ENCODE results near the gene ISG20L2. TPM values are rescaled to one million over a fixed set of nuclear protein-coding genes. Genes with fewer than 3 reads are reported as not detected.

Gene ISG20L2
- total and polyA plus RNA-seq, 2 donors (not counting 3 experiments of a cell fraction or from before 2014, with no cell fraction given) = 33.2 to 35.3 TPM

DNA sequence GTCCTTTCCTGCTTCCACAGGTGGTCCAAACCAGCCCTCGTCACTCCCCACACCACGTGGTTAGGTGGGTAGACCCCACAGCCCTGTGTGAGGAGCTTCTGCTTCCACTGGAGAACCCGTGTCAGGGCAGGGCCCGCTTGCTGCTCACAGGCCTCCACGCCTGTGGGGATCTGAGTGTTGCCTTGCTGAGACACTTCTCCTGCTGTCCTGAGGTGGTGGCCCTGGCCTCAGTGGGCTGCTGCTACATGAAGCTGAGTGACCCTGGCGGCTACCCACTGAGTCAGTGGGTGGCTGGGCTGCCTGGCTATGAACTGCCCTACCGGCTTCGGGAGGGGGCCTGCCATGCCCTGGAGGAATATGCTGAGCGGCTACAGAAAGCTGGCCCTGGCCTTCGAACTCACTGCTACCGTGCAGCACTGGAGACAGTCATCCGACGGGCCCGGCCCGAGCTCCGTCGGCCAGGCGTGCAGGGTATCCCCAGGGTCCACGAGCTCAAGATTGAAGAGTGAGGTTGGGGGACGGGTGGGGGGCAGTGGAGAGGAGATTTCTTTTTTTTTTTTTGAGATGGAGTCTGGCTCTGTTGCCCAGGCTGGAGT lies 5.5 kb upstream of the ISG20L2 start:
- Histone ChIP-seq H3K9me1 (replicated peaks; ENCODE audit: control insufficient read depth, extremely low read depth, insufficient read depth, low read length) (no peaks in the 10 kb centered on the region), H3K36me3 (ENCODE audit: control insufficient read depth in 2 of 2, extremely low read depth in 1 of 2, insufficient read depth in 2 of 2, low read length in 2 of 2) (peaks cover 0 to 12% of the 10 kb centered on the region in 2 experiments), H3K4me3 (replicated peaks in 1 of 3; ENCODE audit: insufficient read depth in 1 of 3, low read depth in 1 of 3, low read length in 3 of 3) (no peak overlapping the region), H2AFZ (ENCODE audit: low read depth, low read length) (no peak overlapping the region), H3K4me1 (ENCODE audit: control insufficient read depth, extremely low read depth, insufficient read depth, low read length) (peaks cover 3% of the 10 kb centered on the region), H3K9ac (replicated peaks; ENCODE audit: extremely low read depth, insufficient read depth, low read length) (no peak overlapping the region), H3K4me2 (ENCODE audit: insufficient read depth, low read length) (no peak overlapping the region), H3K27ac (ENCODE audit: insufficient read depth, low read depth, low read length) (no peak overlapping the region), H4K20me1 (replicated peaks; ENCODE audit: control insufficient read depth, extremely low read depth, insufficient read depth, low read length) (no peaks in the 10 kb centered on the region), H3K79me2 (ENCODE audit: control insufficient read depth, insufficient read depth, low read length) (no peaks in the 10 kb centered on the region), H3K9me3 (replicated peaks; ENCODE audit: control insufficient read depth, insufficient read depth, low read length) (no peaks in the 10 kb centered on the region), H3K27me3 (ENCODE audit: control insufficient read depth in 2 of 2, insufficient read depth in 2 of 2, low read length in 2 of 2) (no peaks in the 10 kb centered on the region)
- dilution Hi-C loops (cut with MboI; ENCODE audit: extremely low pct_ligation_motif_present, low sequenced_read_pairs) (no loop called here), intact Hi-C loops (cut with micrococcal nuclease) (no loop called here)
- no peak for FAIRE-seq
- TF ChIP-seq MYC (IDR thresholded peaks at IDR 0.05; ENCODE audit: low read depth, low read length) (no peak), FOS (IDR thresholded peaks at IDR 0.05; ENCODE audit: borderline replicate concordance, insufficient read depth, low read length) (no peak), POLR2A (IDR thresholded peaks at IDR 0.05; ENCODE audit: low read depth, low read length) (no peak), EZH2 (IDR thresholded peaks at IDR 0.05; ENCODE audit: borderline replicate concordance, low read depth, low read length, severe bottlenecking) (no peak), JUN (IDR thresholded peaks at IDR 0.05; ENCODE audit: borderline replicate concordance, insufficient read depth, insufficient read length, low read depth) (no peak), GATA2 (IDR thresholded peaks at IDR 0.05; ENCODE audit: insufficient read depth, insufficient read length, low read depth, low read length) (no peak), POLR2AphosphoS5 (IDR thresholded peaks at IDR 0.05; ENCODE audit: insufficient read depth, low read depth, low read length) (no peak)
- TF ChIP-seq, protein P1, sequence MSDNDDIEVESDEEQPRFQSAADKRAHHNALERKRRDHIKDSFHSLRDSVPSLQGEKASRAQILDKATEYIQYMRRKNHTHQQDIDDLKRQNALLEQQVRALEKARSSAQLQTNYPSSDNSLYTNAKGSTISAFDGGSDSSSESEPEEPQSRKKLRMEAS (IDR thresholded peaks at IDR 0.05; ENCODE audit: insufficient read depth, insufficient read length) = no peak
- TF ChIP-seq, protein P2, sequence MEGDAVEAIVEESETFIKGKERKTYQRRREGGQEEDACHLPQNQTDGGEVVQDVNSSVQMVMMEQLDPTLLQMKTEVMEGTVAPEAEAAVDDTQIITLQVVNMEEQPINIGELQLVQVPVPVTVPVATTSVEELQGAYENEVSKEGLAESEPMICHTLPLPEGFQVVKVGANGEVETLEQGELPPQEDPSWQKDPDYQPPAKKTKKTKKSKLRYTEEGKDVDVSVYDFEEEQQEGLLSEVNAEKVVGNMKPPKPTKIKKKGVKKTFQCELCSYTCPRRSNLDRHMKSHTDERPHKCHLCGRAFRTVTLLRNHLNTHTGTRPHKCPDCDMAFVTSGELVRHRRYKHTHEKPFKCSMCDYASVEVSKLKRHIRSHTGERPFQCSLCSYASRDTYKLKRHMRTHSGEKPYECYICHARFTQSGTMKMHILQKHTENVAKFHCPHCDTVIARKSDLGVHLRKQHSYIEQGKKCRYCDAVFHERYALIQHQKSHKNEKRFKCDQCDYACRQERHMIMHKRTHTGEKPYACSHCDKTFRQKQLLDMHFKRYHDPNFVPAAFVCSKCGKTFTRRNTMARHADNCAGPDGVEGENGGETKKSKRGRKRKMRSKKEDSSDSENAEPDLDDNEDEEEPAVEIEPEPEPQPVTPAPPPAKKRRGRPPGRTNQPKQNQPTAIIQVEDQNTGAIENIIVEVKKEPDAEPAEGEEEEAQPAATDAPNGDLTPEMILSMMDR (IDR thresholded peaks at IDR 0.05; ENCODE audit: extremely low read depth in 1 of 2, insufficient read depth in 1 of 2, low read depth in 1 of 2, low read length in 2 of 2) = no peak
- ChIA-PET CTCF (interaction anchor here (0.8 to 1.4 kb wide), 3 partner anchors 12 to 44 kb away, joined by 3 read pairs; no protein-coding TSS in a partner anchor), POLR2A (interaction anchor here (0.6 kb wide), 1 partner anchor 17 kb away, joined by 8 read pairs; no protein-coding TSS in a partner anchor)
- DNase-seq (ENCODE audit: low read depth, low spot score) = no peak
- BruUV-seq (replicated peaks) = no TSS peak

Data from endothelial cell of umbilical vein (primary cell).